Pulmonary artery endothelial cell (primary cell): Measurements from ENCODE around the gene SYN1. TPM values are rescaled to one million over a fixed set of nuclear protein-coding genes. Genes with fewer than 3 reads are reported as not detected.
"Not testable (repeated sequence)": the region's sequence is repeated elsewhere in the genome, so short reads cannot be mapped to it uniquely, and the experiment has no call there.

Experiments used
- DNase-seq: peaks from one replicate; pipeline ENCODE4 v3.0.0-alpha.2; 2011; ENCODE audit warnings: low read depth, low spot score
- total RNA-seq: library from RNA; depleted of rRNA; stranded (reverse); fragments of >200 nt; gene quantifications from 2 replicates; pipeline ENCODE4 v1.2.3, GENCODE V29; 2014

Gene SYN1
- not detected in 2 replicates for total RNA-seq

- DNase-seq, result peak; percentile 27
Measured at GRCh38 chrX:47619486-47620302, at the start of gene SYN1. Gene SYN1 (minus strand): TSS chrX:47619857. CDS start chrX:47619728, 129 bp downstream.

GRCh38 chrX:47665797-47666196, 46.1 kb upstream of the SYN1 start:
- DNase-seq, result not testable (repeated sequence)

GRCh38 chrX:47664737-47665136, 45.1 kb upstream of the SYN1 start:
- DNase-seq, result no peak

DNA sequence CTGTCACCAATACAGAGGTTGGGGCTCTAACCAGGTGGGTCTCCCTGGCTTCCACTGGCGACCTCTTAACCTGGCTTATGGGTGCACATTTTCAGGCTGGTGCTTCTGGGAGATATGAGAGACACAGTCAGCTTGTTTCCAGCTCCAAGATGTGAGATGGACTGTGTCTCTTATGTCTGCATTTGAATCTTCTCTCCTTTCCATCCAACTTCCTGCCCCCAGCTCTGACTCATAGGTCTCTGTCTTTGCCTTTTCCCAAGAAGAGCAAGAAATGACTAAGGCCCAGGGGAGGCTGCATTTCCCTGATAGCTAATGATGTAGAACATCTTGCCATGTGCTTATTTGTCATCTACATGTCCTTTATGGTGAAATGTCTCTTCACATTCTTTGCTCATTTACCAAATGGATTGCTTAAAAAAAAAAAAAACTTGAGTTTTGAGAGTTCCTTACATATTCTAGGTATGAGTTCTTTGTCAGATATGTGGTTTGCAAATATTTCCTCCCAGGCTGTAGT, 42.5 kb upstream of the SYN1 start:
- DNase-seq, result no peak

DNA sequence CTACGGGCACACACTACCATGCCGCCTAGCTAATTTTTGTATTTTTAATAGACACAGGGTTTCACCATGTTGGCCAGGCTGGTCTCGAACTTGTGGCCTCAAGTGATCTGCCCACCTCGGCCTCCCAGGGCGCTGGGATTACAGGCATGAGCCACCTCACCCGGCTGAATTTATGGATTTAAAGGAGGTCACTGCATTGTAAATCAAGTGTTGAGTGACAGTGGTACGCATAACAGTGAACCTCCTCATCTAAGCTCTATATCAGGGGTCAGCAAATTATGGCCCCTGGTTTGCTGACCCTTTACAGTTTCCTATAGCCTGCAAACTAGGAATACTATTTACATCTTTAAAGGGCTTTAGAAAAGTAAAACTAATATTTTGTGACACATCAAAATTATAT, 41.9 kb upstream of the SYN1 start:
- DNase-seq, result no peak

- DNase-seq, result no peak
Measured at GRCh38 chrX:47659421-47659726, 39.7 kb upstream of the SYN1 start.

GRCh38 chrX:47658684-47659420, 39.2 kb upstream of the SYN1 start, which contains the start of gene UXT:
Gene UXT (minus strand): TSS chrX:47659180. CDS start chrX:47658927, 253 bp downstream.
- peak; percentile 76 for DNase-seq

DNA sequence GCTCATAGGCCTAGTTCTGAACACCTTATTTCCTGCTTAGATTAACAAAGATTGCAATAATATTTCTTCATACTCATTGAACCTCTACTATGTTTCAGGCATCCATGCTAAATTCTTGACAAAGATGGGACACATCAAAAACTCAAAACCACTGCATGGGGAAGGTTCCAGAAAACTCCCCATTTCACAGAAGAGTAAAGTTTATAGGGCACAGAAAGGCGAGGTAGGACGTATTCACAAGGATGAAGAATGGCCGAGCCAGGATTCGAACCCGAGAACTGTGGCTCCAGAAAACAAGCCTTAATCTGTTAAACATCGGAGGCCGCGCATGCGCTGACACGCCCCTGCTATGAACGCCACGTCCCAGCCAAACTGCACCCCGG, 38.6 kb upstream of the SYN1 start:
- DNase-seq, result no peak

DNA sequence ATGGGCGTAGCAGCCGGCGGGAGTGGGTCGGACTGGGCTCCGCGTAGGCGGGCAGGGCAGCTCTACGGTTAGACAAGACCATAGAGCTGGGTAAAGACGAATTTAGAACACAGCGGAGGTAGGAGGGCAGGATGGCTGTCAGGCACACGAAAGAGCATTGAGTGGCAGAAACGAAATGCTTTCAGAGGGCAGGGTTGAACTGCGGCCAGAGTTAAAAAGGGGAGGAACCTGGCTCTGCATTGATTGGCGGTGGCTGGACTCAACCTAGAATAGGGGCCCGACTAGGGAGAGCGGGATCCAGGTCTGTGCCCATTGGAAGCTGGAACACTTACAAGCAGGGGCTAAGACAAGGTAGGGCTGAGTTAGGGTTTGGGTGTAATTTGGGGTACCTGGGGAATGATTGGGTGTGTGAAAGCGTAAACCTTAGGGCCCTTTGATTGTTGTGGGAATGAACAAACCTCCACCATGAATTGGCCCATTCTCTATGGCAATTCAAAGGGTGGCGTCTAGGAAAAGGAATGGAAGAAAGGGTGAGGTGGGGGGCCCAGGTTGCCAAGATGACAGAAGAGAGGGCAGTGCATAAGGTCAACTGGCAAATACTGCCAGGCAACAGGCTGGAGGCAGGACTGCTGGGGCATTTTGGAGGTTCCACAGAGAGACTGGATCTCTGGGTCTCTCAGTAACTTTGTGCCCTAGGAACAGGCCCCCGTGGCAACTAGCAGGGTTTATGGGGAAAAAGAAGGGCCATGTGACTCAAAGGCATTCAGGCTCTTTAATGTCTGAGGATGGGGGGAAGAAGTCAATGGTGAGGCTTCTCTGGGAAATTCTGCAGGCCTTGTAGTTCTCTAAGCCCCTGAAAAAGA, 31.6 kb upstream of the SYN1 start:
- no peak for DNase-seq

GRCh38 chrX:47650164-47651042, 30.7 kb upstream of the SYN1 start, which contains the start of gene ELK1:
Gene ELK1 (minus strand): TSS chrX:47650563. CDS start chrX:47641441, 9,122 bp downstream.
- peak; percentile 94 for DNase-seq

DNA sequence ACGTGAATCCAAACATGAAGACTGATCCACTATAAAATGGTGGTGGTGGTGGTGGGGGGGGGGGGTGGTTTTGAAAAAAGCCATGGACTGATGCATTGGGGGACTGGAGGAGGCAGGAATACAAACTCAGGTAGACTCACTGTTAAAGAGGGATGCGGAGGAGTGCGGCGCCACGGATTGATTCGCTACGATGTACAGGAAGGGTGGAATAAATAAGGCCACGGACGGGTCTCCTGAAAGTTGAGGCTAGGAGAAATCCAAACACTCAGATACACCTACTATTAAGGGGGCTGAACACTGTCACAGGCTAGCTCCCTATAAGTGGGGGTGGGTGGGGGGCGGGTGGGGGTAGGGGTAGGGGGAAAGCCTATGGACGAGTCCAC, 30.1 kb upstream of the SYN1 start:
- DNase-seq, result no peak

- DNase-seq, result no peak
Measured at GRCh38 chrX:47649271-47649670, 29.6 kb upstream of the SYN1 start.

- no peak for DNase-seq
Measured at GRCh38 chrX:47648376-47648775, 28.7 kb upstream of the SYN1 start.

GRCh38 chrX:47646636-47647035, 27.0 kb upstream of the SYN1 start:
- no peak for DNase-seq

GRCh38 chrX:47645530-47645929, 25.9 kb upstream of the SYN1 start:
- DNase-seq, result no peak

DNA sequence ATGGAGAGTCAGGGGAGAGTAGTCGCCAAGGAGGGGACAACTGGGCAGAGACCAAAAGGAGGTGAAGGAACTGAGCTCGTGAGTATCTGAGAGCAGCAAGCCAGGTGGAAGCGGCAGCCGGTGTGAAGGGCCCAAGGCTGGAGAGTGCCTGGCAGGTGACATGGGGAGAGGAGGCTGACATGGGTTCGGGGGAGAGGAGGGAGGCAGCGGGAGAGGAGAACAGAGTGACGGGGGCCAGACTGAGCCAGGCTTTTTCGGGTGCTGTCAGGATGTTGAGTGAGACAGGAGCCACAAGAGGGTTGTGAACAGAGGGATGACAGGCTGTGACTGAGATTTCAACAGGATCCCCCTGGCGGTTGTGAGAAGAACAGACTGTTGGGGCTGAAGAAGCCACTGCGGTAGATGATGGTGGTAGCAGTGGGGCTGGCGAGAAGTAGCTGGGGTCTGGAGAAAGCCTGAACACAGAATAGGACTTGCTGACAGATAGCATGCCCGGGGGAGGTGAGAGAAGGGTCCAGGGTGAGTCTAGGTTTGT, 25.0 kb upstream of the SYN1 start:
- DNase-seq, result no peak

- DNase-seq, result no peak
Measured at GRCh38 chrX:47643926-47644325, 24.3 kb upstream of the SYN1 start.

GRCh38 chrX:47638816-47639215, 19.2 kb upstream of the SYN1 start:
- no peak for DNase-seq

DNA sequence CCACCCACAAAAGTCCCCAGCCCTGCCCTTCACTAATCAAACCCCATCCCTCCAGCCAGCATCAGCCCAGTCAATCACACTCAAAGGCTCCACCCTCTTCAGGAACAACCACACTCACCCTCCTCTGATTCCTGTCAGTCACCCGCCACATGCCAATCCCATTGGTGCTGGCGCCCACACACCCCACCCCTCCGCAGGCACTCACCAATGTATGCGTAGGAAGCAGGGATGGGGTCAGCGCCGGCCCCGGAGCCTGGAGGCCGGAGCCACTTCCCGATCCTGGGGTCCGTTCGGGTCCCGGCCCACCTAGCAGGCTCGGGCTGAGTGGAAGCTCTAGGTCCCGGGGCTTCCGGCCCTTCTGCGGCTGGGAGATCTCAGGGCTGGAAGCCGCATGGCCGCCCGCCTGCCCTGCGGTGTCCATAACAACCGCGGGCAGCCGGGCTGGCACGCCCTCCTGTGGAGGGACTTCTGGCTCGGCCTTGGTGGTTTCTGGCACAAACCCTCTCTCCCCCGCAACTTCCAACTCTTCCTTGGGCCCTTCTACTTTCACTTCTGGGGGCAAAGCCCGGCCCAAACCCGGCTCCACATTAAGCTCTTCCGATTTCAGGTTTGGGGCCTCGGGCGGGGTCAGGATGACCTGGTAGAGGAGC, 18.0 kb upstream of the SYN1 start:
- no peak for DNase-seq
